Left lung (tissue), 10 donors: ENCODE measurements around the gene ALPL. TPM values are rescaled to one million over a fixed set of nuclear protein-coding genes. Genes with fewer than 3 reads are reported as not detected.

ENCODE experiments used
- ATAC-seq: fragments of 200-7000 bp; cut with Tn5 transposase; one replicate; pipeline ENCODE4 v1.9.1; 2020; ENCODE audit warnings: moderate library complexity
- DNase-seq, 4 donors: peaks; one replicate each; pipeline ENCODE4 v3.0.0-alpha.2; 2013 to 2020
- H3K27ac ChIP-seq, 2 donors: fragments of 200-600 bp; sonication (generic) in 1 of 2; one replicate each; pipeline versions ENCODE4 v1.5.0 to v1.8.0; 2020 to 2021
- H3K27me3 ChIP-seq, 2 donors: fragments of 200-600 bp; sonication (generic) in 1 of 2; one replicate each; pipeline versions ENCODE4 v1.5.0 to v1.8.0; 2020 to 2021
- H3K36me3 ChIP-seq, 2 donors: fragments of 200-600 bp; sonication (generic) in 1 of 2; one replicate each; pipeline versions ENCODE4 v1.5.0 to v1.8.0; 2020 to 2021
- H3K4me1 ChIP-seq, 2 donors: fragments of 200-600 bp; one replicate each; pipeline ENCODE4 v1.8.0; 2021
- H3K4me3 ChIP-seq, 2 donors: fragments of 200-600 bp; sonication (generic) in 1 of 2; one replicate each; pipeline versions ENCODE4 v1.5.0 to v1.8.0; 2020 to 2021; ENCODE audit warnings: mild to moderate bottlenecking in 1 of 2
- H3K9me3 ChIP-seq, 2 donors: fragments of 200-600 bp; sonication (generic) in 1 of 2; one replicate each; pipeline versions ENCODE4 v1.5.0 to v1.8.0; 2020 to 2021
- CTCF ChIP-seq, 2 donors: fragments of 200-600 bp; sonication (generic) in 1 of 2; IDR thresholded peaks; one replicate each; pipeline versions ENCODE4 v1.5.0 to v1.8.0; 2021; ENCODE audit warnings: antibody characterized with exemption in 2 of 2
- intact Hi-C, 2 donors: fragments of 100-400 bp; cut with DNase I; formaldehyde crosslinking; loops; one replicate each; pipeline versions ENCODE4 v1.11.2 to v1.14.2; 2022
- polyA plus RNA-seq, 6 donors: library from polyadenylated mRNA; unstranded; fragments of 120-200 nt; gene quantifications; one replicate each; pipeline ENCODE4 v1.2.1, GENCODE V29; 2013; ENCODE audit not compliant: insufficient read length in 6 of 6
- total RNA-seq, 2 donors: library from RNA; stranded (reverse); fragmentation: NEBNext Ultra II Directional; extraction: Animal tissue kit (Norgen Biotek cat#: 25700); gene quantifications; one replicate each; pipeline ENCODE4 v1.2.1, GENCODE V29; 2021
- donor health status: DM: no; HTN: yes; CAD: no.
- donor health status: DM: no; HTN: no; CAD: no.

ALPL gene
- total and polyA plus RNA-seq, 8 donors, result 1.0 to 198 (median 1.5) TPM

- intact Hi-C loops, result no loop called here
- no peak for DNase-seq
- Histone ChIP-seq H3K9me3 (no peaks in the 10 kb centered on the region), H3K4me1 (peaks cover 0 to 8% of the 10 kb centered on the region in 2 donors), H3K27me3 (peaks cover 5 to 62% of the 10 kb centered on the region in 2 donors), H3K4me3 (peak overlapping the region; percentile 32 to 36), H3K36me3 (no peaks in the 10 kb centered on the region), H3K27ac (no peak overlapping the region)
- no peak for TF ChIP-seq CTCF (IDR thresholded peaks at IDR 0.05)
- ATAC-seq, result no peak
Observed at GRCh38 chr1:21621051-21621450, 111.8 kb downstream of the ALPL start.

GRCh38 chr1:21621761-21622436 lies 112.7 kb downstream of the ALPL start:
- Histone ChIP-seq H3K36me3 (no peaks in the 10 kb centered on the region), H3K9me3 (no peaks in the 10 kb centered on the region), H3K27ac (no peak overlapping the region), H3K4me3 (peak overlapping the region; percentile 32 to 36), H3K27me3 (peaks cover 5 to 62% of the 10 kb centered on the region in 2 donors), H3K4me1 (peaks cover 0 to 8% of the 10 kb centered on the region in 2 donors)
- DNase-seq (no peak), ATAC-seq (no peak)
- no peak for TF ChIP-seq CTCF (IDR thresholded peaks at IDR 0.05)
- intact Hi-C loops, result no loop called here

- no peaks in the 10 kb centered on the region for H3K36me3 ChIP-seq
- H3K4me1 ChIP-seq, result peaks cover 0 to 8% of the 10 kb centered on the region in 2 donors
- H3K4me3 ChIP-seq, result peak overlapping the region in 1 of 2 donors; percentile 15
- intact Hi-C loops, result no loop called here
- ATAC-seq (peak; percentile 66), DNase-seq (peak in 1 of 4 donors; percentile 89)
- no peaks in the 10 kb centered on the region for H3K9me3 ChIP-seq
- TF ChIP-seq CTCF (IDR thresholded peaks at IDR 0.05), result no peak
- H3K27ac ChIP-seq, result peak overlapping the region; percentile 16 to 37
- peaks cover 5 to 62% of the 10 kb centered on the region in 2 donors for H3K27me3 ChIP-seq
Observed at GRCh38 chr1:21622466-21623315, 113.5 kb downstream of the ALPL start.

GRCh38 chr1:21623410-21623961 lies 114.3 kb downstream of the ALPL start:
- DNase-seq (peak in 2 of 4 donors; percentile 80 to 83), ATAC-seq (peak; percentile 62)
- intact Hi-C loops, result no loop called here
- H3K27me3 ChIP-seq, result peaks cover 5 to 58% of the 10 kb centered on the region in 2 donors
- H3K4me1 ChIP-seq, result peaks cover 0 to 8% of the 10 kb centered on the region in 2 donors
- no peaks in the 10 kb centered on the region for H3K9me3 ChIP-seq
- no peak overlapping the region for H3K4me3 ChIP-seq
- no peaks in the 10 kb centered on the region for H3K36me3 ChIP-seq
- peak overlapping the region; percentile 16 to 37 for H3K27ac ChIP-seq
- no peak for TF ChIP-seq CTCF (IDR thresholded peaks at IDR 0.05)
